GM12874 (cell line): ENCODE measurements around the gene SKA2.

ENCODE experiments used
- TF ChIP-seq, protein P1 (sequence below): IDR thresholded peaks from 2 replicates; pipeline ENCODE4 v1.5.1; 2011; ENCODE audit warnings: low read depth, mild to moderate bottlenecking, control low read depth, low read length, moderate library complexity; ENCODE audit not compliant: insufficient read depth

The SKA2 gene

DNA sequence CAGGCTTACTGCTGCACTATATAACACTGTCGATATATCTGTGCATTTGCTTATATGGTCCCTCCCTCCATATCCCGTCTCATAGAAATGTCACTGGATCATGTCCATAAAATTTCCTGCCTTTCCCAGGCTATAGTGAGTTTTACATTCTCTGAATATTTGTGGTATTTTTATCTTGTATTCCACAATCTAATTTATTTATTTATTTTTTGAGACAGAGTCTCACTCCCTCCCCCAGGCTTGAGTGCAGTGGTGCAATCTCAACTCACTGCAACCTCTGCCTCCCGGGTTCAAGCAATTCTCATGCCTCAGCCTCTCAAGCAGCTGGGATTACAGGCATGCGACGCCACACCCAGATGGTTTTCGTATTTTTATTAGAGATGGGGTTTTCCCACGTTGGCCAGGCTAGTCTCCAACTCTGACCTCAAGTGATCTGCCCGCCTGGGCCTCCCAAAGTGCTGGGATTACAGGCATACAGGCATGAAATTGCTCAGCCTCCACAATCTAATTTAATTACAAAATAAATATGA, 61.2 kb downstream of the SKA2 start:
- TF ChIP-seq, protein P1, sequence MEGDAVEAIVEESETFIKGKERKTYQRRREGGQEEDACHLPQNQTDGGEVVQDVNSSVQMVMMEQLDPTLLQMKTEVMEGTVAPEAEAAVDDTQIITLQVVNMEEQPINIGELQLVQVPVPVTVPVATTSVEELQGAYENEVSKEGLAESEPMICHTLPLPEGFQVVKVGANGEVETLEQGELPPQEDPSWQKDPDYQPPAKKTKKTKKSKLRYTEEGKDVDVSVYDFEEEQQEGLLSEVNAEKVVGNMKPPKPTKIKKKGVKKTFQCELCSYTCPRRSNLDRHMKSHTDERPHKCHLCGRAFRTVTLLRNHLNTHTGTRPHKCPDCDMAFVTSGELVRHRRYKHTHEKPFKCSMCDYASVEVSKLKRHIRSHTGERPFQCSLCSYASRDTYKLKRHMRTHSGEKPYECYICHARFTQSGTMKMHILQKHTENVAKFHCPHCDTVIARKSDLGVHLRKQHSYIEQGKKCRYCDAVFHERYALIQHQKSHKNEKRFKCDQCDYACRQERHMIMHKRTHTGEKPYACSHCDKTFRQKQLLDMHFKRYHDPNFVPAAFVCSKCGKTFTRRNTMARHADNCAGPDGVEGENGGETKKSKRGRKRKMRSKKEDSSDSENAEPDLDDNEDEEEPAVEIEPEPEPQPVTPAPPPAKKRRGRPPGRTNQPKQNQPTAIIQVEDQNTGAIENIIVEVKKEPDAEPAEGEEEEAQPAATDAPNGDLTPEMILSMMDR: no peak

- TF ChIP-seq, protein P1: no peak
Observed at GRCh38 chr17:59093145-59093701, 61.8 kb downstream of the SKA2 start.

- TF ChIP-seq, protein P1: no peak
Observed at GRCh38 chr17:59084154-59084553, 70.8 kb downstream of the SKA2 start.

DNA sequence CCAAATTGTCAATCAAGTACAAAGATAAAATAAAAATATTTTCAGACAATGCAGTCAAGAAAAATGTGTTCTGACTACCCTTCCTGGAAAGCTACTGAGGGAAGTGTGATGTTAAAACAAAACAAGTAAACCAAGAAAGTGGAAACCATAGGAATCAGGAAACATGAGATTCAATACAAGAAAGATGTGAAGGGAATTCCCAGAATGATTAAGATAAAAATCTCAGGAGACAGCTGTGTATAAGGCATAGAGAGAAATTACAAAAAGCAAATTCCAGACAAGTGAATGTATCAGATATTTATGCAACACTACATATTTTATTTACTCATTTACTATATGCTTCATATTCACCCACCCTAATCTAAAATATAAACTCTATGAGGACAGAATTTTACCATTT, 80.5 kb downstream of the SKA2 start:
- TF ChIP-seq, protein P1: no peak

DNA sequence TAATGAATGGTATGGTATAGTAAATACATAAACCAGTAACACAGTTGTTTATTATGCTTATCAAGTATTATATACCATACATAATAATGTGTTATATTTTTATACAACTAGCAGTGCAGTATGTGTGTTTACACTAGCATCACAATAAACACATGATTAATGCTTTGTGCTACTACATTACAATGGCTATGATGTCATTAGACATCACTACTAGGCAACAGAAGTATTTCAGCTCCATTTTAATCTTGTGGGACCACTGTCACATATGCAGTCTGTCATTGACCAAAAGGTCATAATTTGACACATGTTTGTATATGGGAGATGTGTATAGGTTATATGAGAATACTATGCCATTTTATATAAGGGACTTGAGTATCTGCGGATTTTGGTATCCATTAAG, 81.0 kb downstream of the SKA2 start:
- TF ChIP-seq, protein P1: no peak

- TF ChIP-seq, protein P1: no peak
Observed at GRCh38 chr17:59069856-59070255, 85.1 kb downstream of the SKA2 start.

DNA sequence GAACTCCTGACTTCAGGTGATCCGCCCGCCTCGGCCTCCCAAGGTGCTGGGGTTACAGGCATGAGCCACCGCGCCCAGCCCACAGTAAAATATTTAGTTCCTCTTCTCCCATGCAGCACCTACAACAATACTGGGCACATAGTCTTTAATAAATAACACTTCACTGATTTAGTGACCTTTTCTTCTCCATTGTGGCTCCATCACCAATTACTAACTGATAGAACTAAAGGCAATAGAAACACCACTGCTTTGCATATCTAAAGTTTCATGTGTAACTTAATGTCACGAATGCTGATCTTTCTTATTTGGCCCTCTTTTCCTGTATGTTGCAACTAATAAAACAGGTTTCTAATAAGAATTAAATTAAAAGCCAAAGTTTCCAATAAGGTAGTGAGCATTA, 87.2 kb downstream of the SKA2 start:
- TF ChIP-seq, protein P1: no peak
